ENCODE results near the gene IZUMO3. TPM values are rescaled to one million over a fixed set of nuclear protein-coding genes. Genes with fewer than 3 reads are reported as not detected.

The IZUMO3 gene
- not detected in 5 replicates for total RNA-seq (2022; extraction: Qiagen RNA extraction)

GRCh38 chr9:24545847-24546522 is at the start of gene IZUMO3:
Gene IZUMO3 (minus strand): TSS chr9:24545897. CDS start chr9:24545649, 248 bp downstream.

Data from A549 treated with Hydrocortisone at 1 μM for 4 hours (cell line).